Subcutaneous adipose tissue (tissue), 4 donors: Measurements from ENCODE around the gene EDARADD. TPM values are rescaled to one million over a fixed set of nuclear protein-coding genes. Genes with fewer than 3 reads are reported as not detected.

Experiments
- total RNA-seq, 4 donors: library from RNA; depleted of rRNA; stranded (reverse); fragments of >200 nt; gene quantifications; one replicate each; pipeline ENCODE4 v1.1.0, GENCODE V29; 2016
- TF ChIP-seq, protein P1 (sequence below): fragments of 450-650 bp; IDR thresholded peaks from one replicate; pipeline ENCODE4 v1.5.1; 2016; ENCODE audit warnings: low read depth, mild to moderate bottlenecking, control low read depth, antibody characterized with exemption, moderate library complexity

The EDARADD gene
- total RNA-seq, 4 donors from 2014 or later = 0.66 to 3.1 TPM; not detected in 2

- TF ChIP-seq, protein P1, sequence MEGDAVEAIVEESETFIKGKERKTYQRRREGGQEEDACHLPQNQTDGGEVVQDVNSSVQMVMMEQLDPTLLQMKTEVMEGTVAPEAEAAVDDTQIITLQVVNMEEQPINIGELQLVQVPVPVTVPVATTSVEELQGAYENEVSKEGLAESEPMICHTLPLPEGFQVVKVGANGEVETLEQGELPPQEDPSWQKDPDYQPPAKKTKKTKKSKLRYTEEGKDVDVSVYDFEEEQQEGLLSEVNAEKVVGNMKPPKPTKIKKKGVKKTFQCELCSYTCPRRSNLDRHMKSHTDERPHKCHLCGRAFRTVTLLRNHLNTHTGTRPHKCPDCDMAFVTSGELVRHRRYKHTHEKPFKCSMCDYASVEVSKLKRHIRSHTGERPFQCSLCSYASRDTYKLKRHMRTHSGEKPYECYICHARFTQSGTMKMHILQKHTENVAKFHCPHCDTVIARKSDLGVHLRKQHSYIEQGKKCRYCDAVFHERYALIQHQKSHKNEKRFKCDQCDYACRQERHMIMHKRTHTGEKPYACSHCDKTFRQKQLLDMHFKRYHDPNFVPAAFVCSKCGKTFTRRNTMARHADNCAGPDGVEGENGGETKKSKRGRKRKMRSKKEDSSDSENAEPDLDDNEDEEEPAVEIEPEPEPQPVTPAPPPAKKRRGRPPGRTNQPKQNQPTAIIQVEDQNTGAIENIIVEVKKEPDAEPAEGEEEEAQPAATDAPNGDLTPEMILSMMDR = no peak
Measured at GRCh38 chr1:236377832-236378535, 16.1 kb upstream of the EDARADD start.

DNA sequence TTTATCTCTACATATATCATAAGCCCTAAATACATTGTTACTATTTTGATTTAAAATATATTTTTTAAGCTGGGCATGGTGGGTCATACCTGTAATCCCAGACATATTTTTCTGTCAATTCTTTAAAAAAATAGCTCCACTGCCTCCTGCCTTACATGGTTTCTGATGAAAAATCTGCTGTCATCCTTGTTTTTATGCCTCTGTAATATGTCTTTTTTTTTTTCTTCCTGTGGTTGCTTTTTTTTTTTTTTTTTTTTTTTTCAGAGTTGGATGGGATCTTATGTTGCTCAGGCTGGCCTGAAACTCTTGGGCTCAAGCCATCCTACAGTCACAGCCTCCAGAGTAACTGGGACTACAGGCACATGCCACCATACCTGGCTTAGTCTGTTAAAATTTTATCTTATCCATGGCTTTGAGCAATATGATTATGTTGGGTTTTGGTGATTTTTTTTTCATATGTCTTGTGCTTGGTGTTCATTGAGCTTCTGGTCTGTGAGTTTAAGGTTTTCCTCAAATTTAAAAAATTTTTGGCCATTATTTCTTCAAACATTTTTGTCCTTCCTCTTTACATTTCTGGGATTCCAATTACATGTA, 12.4 kb upstream of the EDARADD start:
- TF ChIP-seq, protein P1 = no peak

DNA sequence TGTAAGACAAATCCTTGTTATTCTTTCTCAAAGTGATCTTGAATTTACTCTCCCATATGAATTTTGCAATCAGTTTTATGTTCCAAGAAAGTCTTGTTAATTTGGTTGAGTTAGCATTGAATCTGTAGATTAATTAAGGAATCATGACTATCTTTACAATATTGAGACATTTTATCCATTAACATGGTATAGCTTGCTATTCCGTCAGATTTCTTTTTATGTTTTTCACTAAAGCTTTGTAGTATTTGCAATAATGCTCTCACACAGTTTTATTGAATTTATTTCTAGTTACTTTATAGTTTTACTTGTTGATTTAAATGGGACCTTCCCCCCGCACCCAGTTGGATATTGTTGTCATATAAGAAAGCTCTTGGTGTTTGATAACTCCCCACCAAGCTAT, 5.8 kb upstream of the EDARADD start:
- TF ChIP-seq, protein P1 = no peak

GRCh38 chr1:236389253-236389652, 4.8 kb upstream of the EDARADD start:
- TF ChIP-seq, protein P1 = no peak

DNA sequence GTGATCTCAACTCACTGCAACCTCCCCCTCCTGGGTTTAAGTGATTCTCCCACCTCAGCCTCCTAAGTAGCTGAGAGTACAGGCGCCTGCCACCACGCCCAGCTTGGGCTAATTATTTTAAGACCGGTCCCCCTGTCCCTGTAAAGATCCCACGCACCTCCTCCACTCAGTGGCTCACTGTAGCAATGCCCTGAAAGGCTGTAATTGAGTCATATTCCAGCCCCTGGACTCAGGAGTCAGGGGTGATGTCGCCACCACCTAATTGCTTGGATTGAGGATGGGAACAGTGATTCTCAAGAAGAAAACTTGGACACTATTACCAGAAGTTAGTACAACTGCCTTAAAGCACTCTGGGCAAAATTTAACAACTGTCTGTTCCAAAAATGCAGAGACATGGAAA, 3.1 kb upstream of the EDARADD start:
- TF ChIP-seq, protein P1 = no peak

DNA sequence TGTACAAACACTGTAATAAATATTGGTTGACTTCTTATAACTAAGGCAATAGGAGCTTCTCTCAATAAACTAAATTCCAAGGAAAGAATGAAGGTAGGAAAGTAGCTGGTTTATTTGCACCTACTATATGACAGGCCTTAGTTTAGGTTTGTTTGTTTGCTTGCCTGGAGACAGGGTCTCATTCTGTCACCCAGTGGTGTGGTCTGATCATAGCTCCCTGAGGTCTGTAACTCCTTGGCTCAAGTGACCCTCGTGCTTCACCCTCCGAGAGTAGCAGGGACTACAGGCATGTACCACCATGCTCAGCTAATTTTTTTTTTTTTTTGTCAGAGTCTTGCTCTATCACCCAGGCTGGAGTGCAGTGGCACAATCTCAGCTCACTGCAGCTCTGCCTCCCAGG, 1.9 kb upstream of the EDARADD start:
- TF ChIP-seq, protein P1 = no peak

GRCh38 chr1:236394879-236395229, 768 bp downstream of the EDARADD start:
- TF ChIP-seq, protein P1 = no peak
